Left colon (tissue), 2 donors: Measurements from ENCODE around the gene ZNF23. TPM values are rescaled to one million over a fixed set of nuclear protein-coding genes. Genes with fewer than 3 reads are reported as not detected.

Source experiments
- ATAC-seq: fragments of 200-7000 bp; cut with Tn5 transposase; one replicate; pipeline ENCODE4 v1.9.1; 2020; ENCODE audit warnings: mild to moderate bottlenecking, moderate library complexity
- DNase-seq, 2 donors: peaks; one replicate each; pipeline ENCODE4 v3.0.0-alpha.2; 2020
- intact Hi-C, 2 donors: fragments of 100-400 bp; cut with DNase I in 1 of 2; cut with micrococcal nuclease in 1 of 2; formaldehyde crosslinking; loops; one replicate each; pipeline versions ENCODE4 v1.11.2 to v1.14.0; 2022; cut with DNase I, micrococcal nuclease
- total RNA-seq, 2 donors: library from RNA; stranded (reverse); fragmentation: NEBNext Ultra II Directional; extraction: Animal tissue kit (Norgen Biotek cat#: 25700); gene quantifications; one replicate each; pipeline ENCODE4 v1.2.1, GENCODE V29; 2021
- donor health status: DM: no; HTN: no; CAD: no.
- donor health status: DM: yes; HTN: yes; CAD: no.

The ZNF23 gene
- total RNA-seq, 2 donors from 2014 or later, result 6.4 to 7.2 TPM

DNA sequence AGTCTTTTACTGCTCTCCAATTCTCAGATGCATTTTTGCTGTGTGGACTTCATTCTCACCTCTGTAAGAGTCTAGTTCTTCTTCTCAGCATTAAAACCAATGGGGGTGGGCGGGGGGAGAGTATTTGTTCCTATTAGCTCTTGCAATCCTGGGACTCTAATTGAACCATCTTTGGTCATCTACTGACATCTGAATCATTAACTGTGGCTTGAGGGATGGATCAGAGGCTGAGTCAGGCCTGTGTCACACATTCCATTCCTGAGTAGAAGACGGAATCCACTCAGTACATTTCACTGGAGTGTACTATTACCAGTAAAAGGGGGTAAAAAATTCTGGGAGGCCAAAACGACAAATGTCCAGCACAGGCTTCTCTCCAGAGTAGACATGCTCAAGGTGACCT is 12.8 kb upstream of the ZNF23 start:
- DNase-seq (no peak), ATAC-seq (no peak)
- intact Hi-C loops, result no loop called here

DNA sequence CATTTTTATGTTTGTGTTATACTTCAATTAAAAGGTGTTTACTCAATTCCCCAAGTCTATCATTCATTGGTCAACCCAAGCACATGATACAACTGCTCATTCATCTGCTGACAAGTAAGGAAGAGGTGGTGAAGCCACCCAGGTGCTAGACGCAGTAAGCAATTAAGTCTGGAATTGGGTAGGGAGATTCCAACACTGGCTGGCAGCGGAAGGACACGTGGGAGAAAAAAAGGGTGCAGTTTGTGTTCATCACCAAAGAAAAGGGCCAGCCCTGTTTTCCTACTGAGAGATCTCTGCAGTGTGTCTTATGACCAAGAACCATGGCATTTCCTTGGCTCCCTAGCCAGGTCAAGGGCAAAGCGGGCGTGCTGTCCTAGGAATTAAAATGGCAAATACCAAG is 11.8 kb upstream of the ZNF23 start:
- ATAC-seq, result no peak
- intact Hi-C loops, result no loop called here
- DNase-seq, result no peak

DNA sequence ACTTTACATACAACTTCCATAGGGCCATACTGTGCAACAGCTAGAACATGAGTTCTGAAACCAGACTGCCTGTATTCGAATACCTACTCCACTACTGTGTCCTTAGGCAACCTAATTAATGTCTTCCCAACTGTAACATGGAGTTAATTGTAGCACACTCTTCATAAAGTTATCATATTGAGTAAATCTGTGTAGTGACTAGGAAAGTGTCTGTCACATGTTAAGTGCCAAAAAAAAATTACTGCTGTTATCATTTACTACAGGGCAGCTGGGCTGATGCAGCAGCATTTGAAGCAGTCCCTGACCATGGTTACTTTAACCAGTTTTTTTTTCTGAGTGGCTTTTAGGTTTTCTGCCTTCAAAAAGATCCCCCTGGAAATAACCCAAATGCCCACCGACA is 10.9 kb upstream of the ZNF23 start:
- no peak for ATAC-seq
- intact Hi-C loops, result no loop called here
- no peak for DNase-seq

DNA sequence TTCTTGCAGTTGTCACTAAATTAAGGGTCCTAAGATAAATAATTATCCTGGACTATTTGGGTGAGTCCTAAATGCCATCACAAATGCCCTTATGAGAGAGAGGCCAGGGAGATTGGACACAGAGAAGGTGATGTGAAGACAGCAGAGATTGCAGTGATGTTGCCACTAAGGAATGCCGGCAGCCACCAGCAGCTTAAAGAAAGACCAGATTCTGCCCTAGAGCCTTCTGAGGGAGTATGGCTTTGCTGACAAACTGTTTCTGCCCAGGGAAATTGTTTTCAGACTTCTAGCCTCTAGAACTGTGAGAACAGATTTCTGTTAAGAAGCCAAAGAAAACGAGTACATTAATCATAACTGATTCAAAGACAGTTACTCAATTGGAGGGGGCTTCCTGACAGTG is 10.0 kb upstream of the ZNF23 start:
- ATAC-seq (no peak), DNase-seq (no peak)
- intact Hi-C loops, result no loop called here

DNA sequence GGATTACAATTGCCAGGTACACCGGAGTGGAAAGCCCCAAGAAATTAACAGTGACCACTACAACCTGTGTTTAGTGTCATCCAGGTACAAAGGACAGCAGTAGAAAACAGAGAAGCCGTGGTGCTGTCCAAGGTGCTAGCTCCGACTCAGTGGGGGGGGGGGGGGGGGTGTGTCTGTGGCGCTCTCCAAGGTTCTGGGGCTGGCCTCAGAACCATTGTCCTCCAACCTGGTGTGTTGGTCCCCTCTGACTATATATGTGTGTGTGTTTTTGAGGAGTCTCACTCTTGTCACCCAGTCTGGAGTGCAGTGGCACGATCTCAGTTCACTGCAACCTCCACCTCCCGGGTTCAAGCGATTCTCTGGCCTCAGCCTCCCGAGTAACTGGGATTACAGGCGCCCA is 5.8 kb upstream of the ZNF23 start:
- intact Hi-C loops, result no loop called here
- ATAC-seq, result peak; percentile 76
- DNase-seq, result peak in 1 of 2 donors; percentile 41

DNA sequence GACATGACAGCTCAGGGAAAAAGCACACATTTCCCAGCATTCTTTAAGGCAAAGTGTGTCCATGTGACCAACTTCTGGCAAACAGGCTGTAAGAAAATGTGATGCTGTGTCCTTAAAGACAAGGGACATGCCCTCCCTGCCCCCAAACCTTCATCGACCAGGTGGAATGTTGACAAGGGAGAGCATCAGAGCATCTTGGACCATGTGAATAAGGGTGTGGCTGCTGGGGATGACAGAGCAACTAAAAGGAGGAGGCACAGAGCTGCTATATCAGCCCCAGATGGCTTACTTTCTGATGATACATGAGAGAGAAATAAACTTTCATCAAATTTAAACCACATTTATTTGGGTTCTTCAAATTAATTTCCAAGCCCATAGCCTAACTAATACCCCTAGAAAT is 2.2 kb upstream of the ZNF23 start:
- ATAC-seq (no peak), DNase-seq (no peak)
- intact Hi-C loops, result no loop called here

DNA sequence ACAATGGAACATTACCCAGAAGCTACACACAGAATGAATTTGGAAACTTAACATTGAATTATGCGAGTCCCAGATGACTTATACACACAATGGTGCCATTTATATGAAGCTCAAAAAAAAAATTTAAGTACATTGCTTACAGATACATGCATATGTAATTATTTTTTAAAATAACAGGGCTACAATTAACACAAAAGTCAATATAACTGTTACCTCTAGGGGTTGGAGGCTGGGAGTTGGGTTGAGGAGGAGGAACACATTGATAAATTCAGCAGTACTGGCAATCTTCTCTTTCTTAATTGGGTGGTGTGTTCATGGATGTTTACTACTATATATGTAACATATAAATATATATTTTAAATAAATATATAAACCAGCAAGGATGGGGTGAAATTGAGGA is 1.1 kb downstream of the ZNF23 start:
- intact Hi-C loops, result no loop called here
- ATAC-seq, result no peak
- no peak for DNase-seq

DNA sequence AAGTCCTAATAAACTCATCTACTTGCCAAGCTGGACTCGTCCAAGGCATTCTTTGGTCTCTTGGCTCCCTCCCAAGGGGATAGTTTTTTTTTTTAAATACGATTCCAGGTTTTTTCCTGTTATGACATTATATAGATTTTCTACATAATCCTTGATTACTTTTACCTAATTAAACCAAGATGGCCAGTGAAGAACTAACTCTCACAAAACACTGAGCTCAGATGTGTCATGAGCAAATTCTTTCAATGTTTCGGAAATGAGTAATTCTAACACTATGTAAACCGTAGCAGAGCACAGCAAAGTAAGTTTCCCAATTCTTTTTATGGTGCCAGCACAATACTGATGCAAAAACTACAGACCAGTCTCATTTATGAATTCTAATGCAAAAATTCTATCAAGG is 1.8 kb downstream of the ZNF23 start:
- intact Hi-C loops, result no loop called here
- DNase-seq, result no peak

DNA sequence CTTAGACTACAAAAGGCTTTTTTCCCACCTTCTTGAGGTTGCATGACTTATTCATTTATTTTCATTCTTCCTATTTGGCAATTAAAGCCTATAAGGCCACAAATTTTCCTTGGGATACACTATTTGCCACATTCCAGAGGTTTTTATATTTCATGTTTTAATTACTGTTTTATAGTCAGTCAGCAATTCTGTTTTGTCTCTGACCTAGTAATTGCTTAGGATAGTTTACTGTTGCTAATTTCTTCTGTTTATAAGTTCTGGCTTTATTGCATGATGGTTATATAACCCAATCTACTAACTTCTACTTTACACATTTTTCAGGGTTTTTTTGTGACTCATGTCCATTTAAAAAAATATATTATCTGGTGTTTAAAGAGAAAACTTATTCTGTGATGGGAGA is 2.5 kb downstream of the ZNF23 start:
- no peak for DNase-seq
- intact Hi-C loops, result no loop called here
- ATAC-seq, result no peak

More for the DNA sequence above, 1.8 kb downstream of the ZNF23 start:
- ATAC-seq, result no peak

DNA sequence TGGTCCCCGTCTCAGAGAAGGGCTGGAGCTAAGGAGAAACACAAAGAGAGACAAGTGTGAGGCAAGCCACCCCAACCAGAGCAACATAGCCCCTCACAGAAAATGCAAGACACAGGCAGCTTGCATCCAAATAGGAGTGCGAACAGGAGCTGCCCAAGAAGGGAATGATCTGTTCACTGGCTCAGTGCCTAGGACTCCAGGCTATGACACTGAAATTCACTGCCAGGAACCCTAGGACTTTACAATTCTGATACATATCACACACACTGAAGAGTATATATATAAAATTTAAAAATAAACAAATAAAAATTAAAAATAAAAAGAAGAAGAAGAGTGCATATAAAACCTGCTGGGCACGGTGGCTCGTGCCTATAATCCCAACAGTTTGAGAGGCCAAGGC is 5.2 kb downstream of the ZNF23 start:
- ATAC-seq, result no peak
- intact Hi-C loops, result no loop called here
- no peak for DNase-seq

DNA sequence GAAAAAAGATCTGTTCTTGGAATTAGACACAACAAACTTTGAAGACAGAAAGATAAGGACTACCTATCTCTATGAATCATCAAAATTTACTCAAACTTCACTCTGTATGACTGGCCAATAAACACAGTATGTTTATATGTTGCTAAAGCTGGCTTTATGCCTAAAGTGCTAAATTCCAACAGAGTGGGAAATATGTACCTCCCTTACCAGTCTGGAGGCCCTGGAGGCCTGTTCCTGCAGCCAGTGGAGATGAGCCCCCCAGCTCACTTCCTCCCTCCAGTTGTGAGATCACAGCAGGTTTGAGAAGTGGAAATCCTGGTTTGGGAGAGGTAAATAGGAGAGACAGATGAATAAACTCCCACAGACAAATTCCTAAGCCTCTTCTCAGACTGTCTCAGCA is 9.0 kb downstream of the ZNF23 start:
- ATAC-seq (no peak), DNase-seq (no peak)
- intact Hi-C loops, result no loop called here

DNA sequence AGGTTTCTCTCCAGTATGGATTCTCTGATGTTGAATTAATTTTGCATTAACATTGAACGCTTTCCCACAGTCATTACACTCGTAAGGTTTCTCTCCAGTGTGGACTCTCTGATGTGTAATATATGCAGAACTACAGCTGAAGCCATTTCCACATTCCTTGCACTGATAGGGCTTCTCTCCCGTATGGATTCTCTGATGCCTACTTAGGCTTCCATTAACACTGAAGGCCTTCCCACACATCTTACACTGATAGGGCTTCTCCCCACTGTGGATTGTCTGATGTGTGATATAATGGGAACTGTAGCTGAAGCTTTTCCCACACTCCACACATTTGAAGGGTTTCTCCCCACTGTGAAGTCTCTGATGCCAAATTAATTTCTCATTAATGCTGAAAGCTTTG is 13.0 kb downstream of the ZNF23 start:
- no peak for DNase-seq
- ATAC-seq, result no peak
- intact Hi-C loops, result no loop called here

DNA sequence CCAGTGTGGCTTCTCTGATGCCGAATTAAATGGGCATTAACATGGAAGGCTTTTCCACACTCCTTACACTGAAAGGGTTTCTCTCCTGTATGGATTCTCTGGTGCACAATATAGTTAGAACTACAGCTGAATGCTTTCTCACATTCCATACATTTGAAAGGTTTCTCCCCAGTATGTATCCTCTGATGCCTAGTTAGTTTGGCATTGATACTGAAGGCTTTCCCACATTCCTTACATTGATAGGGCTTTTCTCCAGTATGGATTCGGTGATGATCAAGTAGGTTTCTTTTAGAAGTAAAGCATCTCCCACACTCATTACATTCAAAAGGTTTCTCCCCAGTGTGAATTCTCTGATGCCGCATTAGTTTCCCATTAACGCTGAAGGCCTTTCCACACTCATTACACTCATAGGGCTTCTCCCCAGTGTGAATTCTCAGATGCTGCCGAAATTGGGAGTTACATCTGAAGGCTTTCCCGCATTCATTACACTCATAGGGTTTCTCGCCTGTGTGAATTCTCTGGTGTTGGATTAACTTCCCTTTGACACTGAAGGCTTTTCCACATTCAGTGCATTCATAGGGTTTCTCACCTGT is 13.7 kb downstream of the ZNF23 start:
- DNase-seq, result no peak
- intact Hi-C loops, result no loop called here
- no peak for ATAC-seq

DNA sequence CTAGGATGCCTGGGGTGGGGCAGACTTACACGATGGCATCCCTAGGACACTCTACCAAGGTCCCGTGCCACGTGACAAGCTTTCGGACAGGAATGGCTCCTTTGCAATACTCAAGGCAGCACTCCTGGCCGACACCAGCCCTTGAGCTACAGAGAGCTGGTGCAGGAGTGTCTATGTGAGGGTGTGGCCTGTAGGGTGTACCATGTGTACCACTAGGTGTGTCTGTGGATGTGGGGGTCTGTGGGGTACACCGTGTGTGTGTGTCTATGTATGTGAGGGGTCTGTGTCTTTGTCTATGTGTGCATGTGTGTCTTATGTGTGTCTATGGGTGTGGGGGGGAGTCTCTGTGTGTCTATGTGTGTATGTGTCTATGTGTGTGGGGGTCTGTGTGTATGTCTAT is 18.3 kb downstream of the ZNF23 start:
- ATAC-seq (no peak), DNase-seq (no peak)
- intact Hi-C loops, result no loop called here

DNA sequence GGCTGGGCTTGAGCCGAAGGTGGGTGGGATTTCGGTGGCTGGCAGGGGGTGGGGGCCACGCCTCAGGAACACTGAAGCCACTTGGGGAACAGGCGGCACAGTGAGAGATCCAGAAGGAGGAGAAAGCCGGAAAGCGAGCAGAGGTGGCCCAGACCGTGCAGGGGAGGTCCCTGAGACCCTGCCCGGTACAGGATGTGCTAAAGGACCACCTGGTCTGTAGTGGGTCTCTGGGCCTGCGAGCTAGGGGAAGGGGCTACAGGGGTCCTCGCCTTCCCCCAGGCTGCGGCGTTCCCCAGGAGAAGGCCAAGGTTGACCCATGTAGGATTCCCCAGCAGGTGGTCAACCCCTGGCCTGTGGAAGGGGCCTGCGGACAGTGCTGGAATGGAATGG is 20.0 kb downstream of the ZNF23 start, which contains the start of gene TLE7:
TLE7 (minus strand) TSS at position 4 of the 390 bp plus-strand sequence. CDS start 8,730 bp downstream, outside the sequence.
- ATAC-seq (no peak), DNase-seq (no peak)
- intact Hi-C loops, result no loop called here

DNA sequence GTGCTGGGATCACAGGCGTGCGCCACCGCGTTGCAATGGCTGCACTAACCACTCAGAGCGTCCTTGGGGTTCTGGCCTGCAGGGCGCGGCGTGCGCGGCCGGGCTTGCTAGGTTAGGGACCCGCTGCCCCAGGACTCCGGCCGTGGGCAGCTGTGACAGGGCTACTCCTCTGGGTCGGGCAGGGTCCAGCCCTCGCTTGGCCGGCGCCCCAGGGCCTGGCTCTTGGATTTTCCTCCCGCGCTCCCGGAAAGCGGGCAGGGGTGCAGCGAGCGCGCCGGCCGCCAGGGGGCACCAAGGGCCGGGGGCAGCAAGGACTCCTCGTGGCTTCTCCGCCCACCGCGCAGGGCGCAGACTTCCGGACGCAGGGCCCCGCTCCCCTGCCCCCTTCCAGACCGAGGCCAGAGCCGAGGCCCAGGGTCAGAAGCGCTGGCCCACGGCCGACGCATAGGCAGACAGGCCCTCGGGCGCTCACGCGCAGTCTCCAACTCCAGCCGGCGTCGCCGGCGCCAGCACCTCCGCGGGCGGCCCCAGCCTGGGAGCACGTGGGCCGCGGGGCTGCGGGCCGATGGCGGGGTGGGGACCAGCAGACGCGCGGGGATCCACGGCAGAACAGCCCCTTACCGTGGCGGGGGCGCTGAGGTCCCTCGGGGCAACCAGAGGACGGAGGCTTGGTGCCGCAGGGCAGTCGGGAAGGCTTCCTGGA is 20.5 kb downstream of the ZNF23 start:
- intact Hi-C loops, result no loop called here
- DNase-seq, result no peak
- ATAC-seq, result no peak

DNA sequence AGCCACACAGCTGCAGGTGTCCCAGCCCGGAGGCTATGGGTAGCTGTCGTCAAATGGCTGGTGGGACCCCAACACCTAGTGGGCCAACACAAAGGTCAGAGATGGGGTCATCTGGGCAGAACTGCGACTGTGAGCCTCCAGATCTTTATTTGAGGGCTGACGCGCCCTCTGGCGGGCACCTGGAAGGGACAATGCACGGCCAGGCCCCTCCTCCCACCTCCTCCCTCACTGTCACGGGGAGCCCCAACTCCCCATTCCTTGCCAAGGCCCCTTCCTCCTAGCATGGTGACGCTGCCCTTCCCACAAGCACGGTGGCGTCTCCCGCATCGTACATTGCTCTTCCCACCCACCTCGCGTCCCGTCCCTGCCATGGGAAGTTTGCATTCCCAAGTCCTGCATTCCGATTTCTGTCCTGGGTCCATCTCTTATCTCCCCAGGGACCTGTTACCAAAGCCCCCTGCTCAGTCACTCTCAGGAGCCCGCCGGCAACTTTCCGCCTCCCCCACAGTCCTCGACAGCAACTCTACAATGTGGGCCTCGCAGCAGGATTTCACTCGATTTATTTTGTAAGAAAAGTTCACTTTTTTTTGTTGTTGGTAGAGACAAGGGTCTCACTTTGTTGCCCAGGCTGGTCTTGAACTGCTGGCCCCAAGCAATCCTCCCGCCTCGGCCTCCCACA is 21.2 kb downstream of the ZNF23 start:
- ATAC-seq (no peak), DNase-seq (no peak)
- intact Hi-C loops, result no loop called here

DNA sequence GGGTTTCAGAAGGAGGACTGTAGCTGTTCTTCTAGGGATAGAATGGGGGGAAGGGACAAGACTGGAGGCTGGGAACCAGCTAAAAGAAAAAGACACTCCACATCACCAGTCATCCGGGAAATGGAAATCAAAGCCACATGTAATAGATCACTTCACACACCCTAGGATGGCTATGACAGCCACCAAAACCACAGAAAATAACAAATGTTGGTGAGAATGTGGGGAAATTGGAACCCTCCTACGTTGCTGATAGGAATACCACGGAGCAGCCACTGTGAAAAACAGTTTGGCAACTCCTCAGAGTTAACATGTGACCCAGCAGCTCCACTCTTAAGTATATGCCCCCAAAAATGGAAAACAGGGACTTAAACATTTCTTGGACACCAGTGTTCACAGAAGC is 22.5 kb downstream of the ZNF23 start:
- DNase-seq, result no peak
- no peak for ATAC-seq
- intact Hi-C loops, result no loop called here

DNA sequence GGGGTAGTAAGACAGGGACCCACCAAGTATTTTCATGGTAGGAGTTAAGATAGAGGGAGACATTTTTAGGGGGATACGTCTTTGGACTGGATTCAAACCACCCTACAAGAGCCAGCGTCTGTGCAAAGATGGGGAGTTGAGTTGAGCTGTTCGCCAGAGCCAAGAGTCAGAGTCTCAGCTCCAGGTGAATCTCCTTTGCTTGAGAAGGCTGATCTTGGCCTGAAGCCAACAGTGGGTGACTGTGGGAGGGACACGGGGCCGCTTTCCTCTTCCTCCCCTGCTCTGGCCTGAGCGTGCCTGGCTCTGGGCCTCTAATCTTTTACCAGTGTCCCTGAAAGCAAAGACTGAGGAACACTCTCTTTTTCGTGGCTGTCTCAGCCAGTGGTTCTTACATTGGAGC is 25.6 kb downstream of the ZNF23 start:
- intact Hi-C loops, result no loop called here
- ATAC-seq (no peak), DNase-seq (no peak)

DNA sequence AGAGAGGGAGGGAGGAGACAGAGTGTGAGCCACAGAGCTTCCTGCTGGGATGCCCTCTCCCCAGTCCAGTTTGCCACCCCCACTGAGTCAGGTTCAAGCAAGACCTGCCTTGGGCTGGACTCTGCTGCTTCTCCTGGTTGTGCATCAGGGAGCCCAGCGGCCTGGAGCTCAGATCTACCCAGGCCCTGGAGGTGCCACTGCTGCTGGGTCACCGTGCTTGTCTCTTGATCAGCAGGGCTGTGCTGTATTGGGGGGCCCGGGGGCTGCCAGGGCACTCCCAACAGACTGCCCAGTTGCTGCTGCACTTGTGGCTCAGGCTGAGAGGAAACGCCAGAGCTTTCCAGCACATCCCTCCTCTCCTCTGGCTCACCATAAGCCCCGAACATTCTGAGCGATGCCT is 29.1 kb downstream of the ZNF23 start:
- DNase-seq (no peak), ATAC-seq (no peak)
- intact Hi-C loops, result no loop called here

DNA sequence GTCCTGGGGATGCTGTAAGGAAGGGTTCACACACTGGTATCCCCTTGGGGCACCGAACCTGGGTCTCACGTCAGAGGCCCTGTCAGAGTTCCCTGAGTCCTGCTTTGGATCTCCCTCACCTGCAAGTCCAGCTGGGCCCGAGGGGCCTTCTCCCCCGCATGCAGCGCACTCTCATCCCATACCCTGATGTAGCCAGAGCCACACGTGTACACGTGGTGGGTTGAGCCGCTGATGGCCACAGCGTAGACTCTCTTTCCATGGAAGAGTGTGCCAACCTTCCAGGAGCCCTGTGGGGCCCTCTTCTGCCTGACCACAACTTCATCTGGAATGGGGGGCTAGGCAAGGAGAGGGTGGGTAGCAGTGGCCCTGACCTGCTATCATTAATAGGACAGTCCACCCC is 30.1 kb downstream of the ZNF23 start:
- DNase-seq, result no peak
- intact Hi-C loops, result no loop called here
- ATAC-seq, result no peak
